Bone marrow (tissue), 2 donors: ENCODE data around the gene RFX4.
A peak's percentile ranks its signal among the peaks of the same experiment; 100 is the strongest.

Experiments
- DNase-seq, 2 donors: peaks; one replicate each; lab custom pipeline; 2025; lab: John Stamatoyannopoulos, UW

Gene RFX4

GRCh38 chr12:106767206-106767605 is 184.4 kb downstream of the RFX4 start:
- DNase-seq: no peak

DNA sequence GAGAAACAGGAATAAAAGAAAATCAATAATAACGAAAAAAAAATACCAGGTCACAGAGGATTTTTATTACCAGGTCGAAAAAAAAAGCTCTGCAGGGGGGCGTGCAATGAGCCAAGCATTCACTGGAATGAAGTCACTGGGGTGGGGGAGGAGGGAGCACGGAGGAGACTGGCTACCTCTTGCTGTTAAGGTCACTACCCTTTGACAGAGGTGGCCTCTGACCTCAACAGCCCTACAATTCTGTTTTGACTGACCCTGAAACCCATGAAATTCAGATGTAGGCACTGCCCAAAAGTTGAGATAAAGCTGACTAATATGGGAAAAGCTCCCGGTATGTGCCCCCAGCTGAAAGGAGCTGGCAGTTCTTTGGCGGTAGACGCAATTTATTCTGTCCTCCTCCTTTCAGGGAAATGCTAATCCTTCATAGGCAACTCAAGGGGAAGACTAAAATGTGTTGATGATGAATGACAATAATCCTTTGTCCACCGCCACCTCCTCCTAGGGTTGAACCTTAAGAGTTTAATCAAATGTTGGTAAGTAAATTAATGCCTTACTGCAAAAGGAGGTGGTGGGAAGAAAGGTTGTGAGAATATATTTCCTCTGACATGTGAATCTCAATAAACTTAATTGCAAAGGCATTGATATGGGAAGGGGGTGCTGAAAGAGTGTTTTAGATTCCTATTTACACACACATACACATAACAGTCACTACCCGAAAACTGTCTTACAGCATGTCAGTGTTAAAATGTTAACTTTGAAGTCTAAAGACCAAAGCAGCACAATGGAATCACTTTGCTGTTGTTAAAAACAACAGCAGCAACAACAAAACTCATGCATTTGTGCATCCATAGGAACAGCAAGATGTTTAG is 185.4 kb downstream of the RFX4 start:
- DNase-seq: no peak

DNA sequence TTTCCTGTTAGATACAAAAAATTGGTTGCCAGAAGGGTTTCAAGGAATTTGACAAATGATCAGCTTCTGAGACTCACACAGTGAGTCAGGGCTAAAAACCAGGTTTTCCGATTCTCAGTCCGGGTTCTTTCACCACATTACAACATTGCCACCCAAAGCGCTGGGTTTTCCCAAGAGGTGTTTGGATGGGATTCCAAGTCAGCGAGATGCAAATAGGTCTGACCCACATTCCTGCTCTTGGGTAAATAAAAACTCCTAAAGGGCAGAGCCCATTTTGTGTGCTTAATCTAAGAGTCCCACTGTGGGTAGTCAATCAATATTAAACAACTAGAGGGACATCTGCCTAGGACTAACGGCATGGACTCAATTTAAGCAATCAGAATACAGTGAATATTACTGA is 186.3 kb downstream of the RFX4 start:
- no peak for DNase-seq

GRCh38 chr12:106769546-106769945 is 186.7 kb downstream of the RFX4 start:
- DNase-seq: no peak

GRCh38 chr12:106771425-106771824 is 188.6 kb downstream of the RFX4 start:
- no peak for DNase-seq

DNA sequence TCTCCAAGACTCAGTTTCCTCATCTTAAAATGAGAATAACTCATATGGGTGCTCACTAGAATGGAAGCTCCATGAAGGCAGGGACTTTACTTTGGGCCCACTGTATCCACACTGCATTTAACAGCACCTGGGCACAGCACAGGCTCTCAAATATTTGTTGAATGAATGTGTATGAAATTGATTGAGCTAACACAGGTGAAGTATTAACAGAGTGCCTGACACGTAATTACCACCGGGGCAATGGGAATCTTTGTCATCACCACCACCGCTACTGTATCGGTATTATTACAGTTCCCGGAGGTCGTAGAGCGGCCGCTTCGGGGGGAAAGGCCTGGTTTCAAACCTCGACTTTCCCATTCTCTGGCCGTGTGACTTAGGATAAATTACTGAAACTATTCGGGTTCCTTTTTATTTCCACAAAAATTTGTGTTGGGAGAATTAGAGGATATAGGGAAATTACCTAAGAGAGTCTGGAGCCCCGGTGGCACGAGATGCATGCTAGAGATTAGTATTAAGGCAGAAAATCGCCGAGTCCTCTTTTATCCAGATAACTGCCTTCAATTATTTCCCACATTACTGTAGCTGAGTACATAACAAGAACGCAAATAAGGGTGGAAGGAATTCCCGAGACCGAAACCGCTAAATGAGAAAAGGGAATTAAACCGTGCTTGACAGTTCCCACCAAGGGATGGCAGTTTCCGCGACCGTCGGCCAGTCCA is 190.6 kb downstream of the RFX4 start:
- DNase-seq: peak in 1 of 2 donors; percentile 56

DNA sequence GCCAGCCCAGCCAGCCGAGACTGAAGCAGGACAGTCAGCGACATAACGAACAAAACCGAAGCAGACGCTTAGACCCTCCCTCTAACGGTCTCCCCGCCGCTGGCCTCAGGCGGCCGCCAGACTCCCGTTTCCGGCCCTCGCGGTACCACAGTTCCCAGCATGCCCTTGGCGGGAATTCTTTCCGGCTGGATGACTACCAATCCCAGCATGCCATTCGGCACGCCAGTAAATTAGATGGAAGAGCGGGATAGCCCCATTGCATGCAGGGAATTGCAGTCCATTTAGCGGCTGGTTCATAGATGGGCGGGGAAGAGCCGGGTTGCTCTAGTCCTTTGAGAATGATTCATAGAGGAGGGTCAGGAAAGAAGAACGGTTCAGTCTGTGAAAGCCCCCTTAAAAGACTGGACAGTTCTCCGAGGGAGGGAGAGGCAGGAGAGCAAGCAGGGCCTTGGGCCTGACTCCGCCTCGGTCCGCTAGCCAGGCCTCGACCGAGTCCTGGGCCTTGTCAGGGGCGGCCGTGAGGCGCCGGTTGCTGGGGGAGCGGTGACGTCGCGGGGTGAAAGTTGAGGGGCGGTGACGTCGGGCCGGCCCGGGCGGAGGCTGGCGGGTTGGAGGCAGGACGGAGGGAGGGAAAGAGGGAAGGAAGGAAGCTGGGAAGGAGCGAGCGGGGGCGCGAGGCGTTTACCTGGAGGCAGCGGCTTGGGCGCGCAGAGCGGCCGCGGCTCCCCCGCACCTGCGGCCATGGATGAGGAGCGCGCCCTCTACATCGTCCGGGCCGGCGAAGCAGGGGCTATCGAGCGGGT is 191.4 kb downstream of the RFX4 start, which contains the start of gene RIC8B:
Gene RIC8B, plus strand, starts transcription at position 678 of the 803 bp plus-strand sequence. Its CDS starts 64 bp downstream, at position 742.
- peak; percentile 88 for DNase-seq

- no peak for DNase-seq
Observed at GRCh38 chr12:106774808-106775524, 192.2 kb downstream of the RFX4 start.

- no peak for DNase-seq
Observed at GRCh38 chr12:106776897-106777296, 194.1 kb downstream of the RFX4 start.

GRCh38 chr12:106780010-106780631 is 197.3 kb downstream of the RFX4 start:
- no peak for DNase-seq

DNA sequence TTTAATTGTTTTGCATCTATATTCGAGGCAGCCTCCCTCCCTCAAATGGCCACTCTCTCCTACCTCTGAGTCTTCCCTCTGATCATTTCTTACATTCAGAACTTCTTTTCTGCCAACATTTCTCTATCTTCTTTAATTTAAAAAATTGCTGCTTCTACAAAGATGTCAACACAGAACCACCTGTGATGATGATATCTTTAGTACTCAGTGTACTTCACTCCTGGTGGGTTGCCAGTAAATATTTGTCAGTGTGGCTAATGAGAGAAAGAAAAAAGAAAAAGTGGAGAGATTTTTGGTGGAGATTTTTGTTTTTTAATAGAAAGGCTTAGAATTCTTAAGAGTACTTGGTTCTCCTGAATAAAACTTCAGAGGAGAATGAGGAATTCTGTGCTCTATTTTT is 199.8 kb downstream of the RFX4 start:
- DNase-seq: no peak

- no peak for DNase-seq
Observed at GRCh38 chr12:106783515-106783914, 200.7 kb downstream of the RFX4 start.

- DNase-seq: no peak
Observed at GRCh38 chr12:106790020-106790419, 207.2 kb downstream of the RFX4 start.

GRCh38 chr12:106791531-106791930 is 208.7 kb downstream of the RFX4 start:
- no peak for DNase-seq

DNA sequence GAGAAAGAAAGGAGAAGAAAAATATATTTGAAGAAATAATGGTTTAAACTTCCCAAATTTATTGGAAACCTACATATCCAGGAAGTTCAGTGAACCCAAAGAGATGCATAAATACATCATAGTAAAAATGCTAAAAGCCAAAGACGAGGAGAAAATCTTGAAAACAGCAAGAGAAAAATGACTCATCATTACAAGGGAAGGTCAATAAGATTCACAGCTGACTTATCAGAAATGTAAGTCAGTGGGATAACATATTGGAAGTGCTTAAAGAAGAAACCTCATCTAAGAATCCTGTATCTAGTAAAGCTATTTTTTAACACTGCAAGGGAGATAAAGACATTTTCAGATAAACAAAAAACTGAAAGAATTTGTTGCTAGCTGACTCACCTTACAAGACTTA is 211.6 kb downstream of the RFX4 start:
- no peak for DNase-seq

GRCh38 chr12:106801167-106801708 is 218.4 kb downstream of the RFX4 start:
- DNase-seq: no peak

GRCh38 chr12:106801830-106802533 is 219.2 kb downstream of the RFX4 start:
- DNase-seq: no peak

- DNase-seq: no peak
Observed at GRCh38 chr12:106804668-106805067, 221.9 kb downstream of the RFX4 start.
